Esophagus squamous epithelium (tissue), 4 donors: Measurements from ENCODE around the gene OPCML.

Experiments used
- CTCF ChIP-seq, 6 experiments: fragments of 450-650 bp in 4 of 6; fragments of 200-600 bp in 2 of 6; sonication (generic) in 2 of 6; IDR thresholded peaks; one replicate each; pipeline ENCODE4 v1.5.1; 2016 to 2019; ENCODE audit warnings: antibody characterized with exemption in 6 of 6, mild to moderate bottlenecking in 4 of 6, moderate library complexity in 4 of 6
- POLR2A ChIP-seq, 4 donors: fragments of 450-650 bp; IDR thresholded peaks; one replicate each; pipeline ENCODE4 v1.6.1; 2017; ENCODE audit warnings: antibody characterized with exemption in 4 of 4, mild to moderate bottlenecking in 4 of 4, moderate library complexity in 3 of 4

- TF ChIP-seq CTCF (IDR thresholded peaks at IDR 0.05) (no peak), POLR2A (IDR thresholded peaks at IDR 0.05) (no peak)
Observed at GRCh38 chr11:133406489-133406888, 125.8 kb downstream of the OPCML start.
